HG03457 (cell line): ENCODE results near the gene MEGF11.

Experiments
- ATAC-seq: cut with Tn5 transposase; IDR thresholded peaks from one replicate; pipeline ENCODE4 v1.9.1; 2021; ENCODE audit warnings: moderate number of reproducible peaks; ENCODE audit not compliant: unreplicated experiment

The MEGF11 gene

GRCh38 chr15:65910341-65910740 is 343.2 kb downstream of the MEGF11 start:
- no peak for ATAC-seq

- no peak for ATAC-seq
These were observed 343.7 kb downstream of the MEGF11 start for GRCh38 chr15:65909831-65910230.

- ATAC-seq, result no peak
These were observed 344.7 kb downstream of the MEGF11 start for GRCh38 chr15:65908876-65909275.

- ATAC-seq, result no peak
These were observed 345.9 kb downstream of the MEGF11 start for GRCh38 chr15:65907661-65908060.

GRCh38 chr15:65906396-65906795 is 347.2 kb downstream of the MEGF11 start:
- no peak for ATAC-seq

- ATAC-seq, result no peak
These were observed 349.2 kb downstream of the MEGF11 start for GRCh38 chr15:65904301-65904700.

- no peak for ATAC-seq
These were observed 350.1 kb downstream of the MEGF11 start for GRCh38 chr15:65903296-65904073.

GRCh38 chr15:65902373-65902772 is 351.2 kb downstream of the MEGF11 start:
- peak; percentile 46 for ATAC-seq

GRCh38 chr15:65901836-65902235 is 351.7 kb downstream of the MEGF11 start:
- no peak for ATAC-seq

GRCh38 chr15:65901336-65901735 is 352.2 kb downstream of the MEGF11 start:
- no peak for ATAC-seq

GRCh38 chr15:65900488-65900887 is 353.1 kb downstream of the MEGF11 start:
- ATAC-seq, result no peak

- no peak for ATAC-seq
These were observed 357.3 kb downstream of the MEGF11 start for GRCh38 chr15:65896236-65896635.

- no peak for ATAC-seq
These were observed 360.5 kb downstream of the MEGF11 start for GRCh38 chr15:65893060-65893459.

- ATAC-seq, result no peak
These were observed 364.6 kb downstream of the MEGF11 start for GRCh38 chr15:65888981-65889380.

GRCh38 chr15:65887565-65887964 is 366.0 kb downstream of the MEGF11 start:
- no peak for ATAC-seq

- ATAC-seq, result no peak
These were observed 367.8 kb downstream of the MEGF11 start for GRCh38 chr15:65885668-65886218.

GRCh38 chr15:65884511-65884910 is 369.0 kb downstream of the MEGF11 start:
- no peak for ATAC-seq

GRCh38 chr15:65883571-65883970 is 370.0 kb downstream of the MEGF11 start:
- ATAC-seq, result no peak

- no peak for ATAC-seq
These were observed 371.6 kb downstream of the MEGF11 start for GRCh38 chr15:65881766-65882434.

- no peak for ATAC-seq
These were observed 375.8 kb downstream of the MEGF11 start for GRCh38 chr15:65877749-65878148.

- no peak for ATAC-seq
These were observed 378.1 kb downstream of the MEGF11 start for GRCh38 chr15:65875458-65875857.

GRCh38 chr15:65873256-65873655 is 380.3 kb downstream of the MEGF11 start:
- no peak for ATAC-seq
